GM21360 (cell line): ENCODE results near the gene RBMXL3.

Source experiments
- ATAC-seq: cut with Tn5 transposase; IDR thresholded peaks from one replicate; pipeline ENCODE4 v1.9.1; 2021; ENCODE audit warnings: mild to moderate bottlenecking, moderate library complexity; ENCODE audit not compliant: unreplicated experiment

RBMXL3 gene

DNA sequence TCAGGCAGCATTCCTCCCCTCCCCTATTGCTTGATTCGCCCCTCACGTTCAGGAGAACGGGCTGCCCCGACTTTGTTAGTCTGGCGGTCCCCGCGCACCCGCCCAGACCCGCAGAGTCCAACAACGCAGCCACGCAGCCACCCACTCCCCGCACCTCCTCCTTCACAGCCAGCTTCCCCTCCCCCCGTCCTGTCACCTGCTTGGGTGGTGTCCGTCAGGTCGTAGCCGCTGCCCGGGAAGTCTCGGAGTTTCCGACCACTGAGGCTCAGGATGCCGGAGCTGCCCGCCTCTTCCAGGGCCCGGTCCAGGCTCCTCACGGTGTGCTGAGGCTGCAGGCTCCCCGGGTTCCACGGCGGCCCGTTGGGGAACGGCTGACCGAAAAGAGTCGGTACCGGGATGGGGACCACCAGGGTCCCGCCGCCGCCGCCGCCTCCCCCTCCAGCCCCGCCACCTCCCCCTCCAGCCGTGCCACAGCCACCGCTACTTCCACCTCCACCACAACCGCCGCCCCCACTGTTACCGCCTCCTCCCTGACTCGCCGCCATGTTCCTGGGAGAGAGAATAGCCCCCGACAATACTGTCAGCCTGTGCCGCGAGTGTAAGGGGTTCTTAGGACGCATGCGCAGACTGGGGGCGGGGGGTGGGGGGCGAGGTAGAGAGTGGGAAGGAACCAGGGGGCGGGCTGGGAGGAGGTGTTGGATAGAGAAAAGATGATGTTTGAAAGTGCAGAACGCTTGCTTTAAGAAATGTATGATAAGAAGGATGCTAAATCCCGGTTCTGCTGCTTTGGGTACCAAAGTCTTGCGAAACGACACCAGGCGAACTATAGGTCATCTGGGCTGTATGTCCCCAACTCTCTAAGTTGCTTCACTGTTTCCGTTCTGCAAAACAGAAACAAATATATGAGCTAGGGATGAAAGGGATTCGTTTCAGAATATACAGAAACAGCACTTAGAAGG is 44.6 kb downstream of the RBMXL3 start, which contains the start of gene LRCH2:
Gene LRCH2 (minus strand): TSS at position 600 of the 959 bp plus-strand sequence. CDS start 55 bp downstream, at position 545.
- ATAC-seq, result no peak

- ATAC-seq, result no peak
Observed at GRCh38 chrX:115234461-115234860, 45.3 kb downstream of the RBMXL3 start.

DNA sequence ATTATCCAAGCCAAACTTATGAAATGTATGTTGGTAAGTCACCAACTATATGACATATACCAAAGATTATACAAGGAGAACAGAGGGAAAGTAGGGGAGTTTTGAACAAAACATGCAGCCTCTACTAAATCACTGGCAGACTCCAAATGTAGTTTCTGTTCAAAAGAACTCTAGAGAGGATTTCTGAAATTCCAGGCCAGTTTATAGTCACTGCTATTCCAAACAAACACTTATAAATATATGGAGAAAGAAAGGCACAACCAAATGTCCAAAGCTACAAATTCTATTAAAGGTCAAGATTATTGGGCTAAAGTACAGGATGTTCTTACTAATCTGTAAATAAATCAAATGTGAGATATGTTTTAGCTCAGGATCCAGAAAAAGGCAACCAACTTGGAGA is 47.4 kb downstream of the RBMXL3 start:
- ATAC-seq, result no peak

DNA sequence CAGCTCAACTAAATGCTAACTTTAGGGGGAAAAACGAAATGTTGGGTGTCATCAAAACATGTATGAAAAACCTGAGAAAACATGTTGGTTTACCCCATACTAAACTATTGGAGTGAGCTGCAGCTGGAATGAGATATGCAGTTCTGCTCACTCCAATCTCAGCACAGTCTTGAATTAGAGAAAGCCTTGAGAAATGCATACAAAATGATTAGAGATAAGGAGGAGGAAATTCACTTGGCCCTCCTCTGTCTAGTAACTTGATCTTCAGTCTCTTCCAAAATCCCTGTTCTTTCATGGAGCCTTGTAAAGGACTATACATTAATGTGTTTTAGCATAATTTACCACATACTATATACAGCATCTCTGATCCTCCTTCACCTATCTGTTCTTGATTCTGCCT is 47.8 kb downstream of the RBMXL3 start:
- ATAC-seq, result no peak
